ENCODE results near the gene DACH2. TPM values are rescaled to one million over a fixed set of nuclear protein-coding genes. Genes with fewer than 3 reads are reported as not detected.
"Not testable (repeated sequence)": the region's sequence is repeated elsewhere in the genome, so short reads cannot be mapped to it uniquely, and the experiment has no call there.

Gene DACH2
- total RNA-seq, 1 donor from 2014 or later, result 0.13 TPM

GRCh38 chrX:86171366-86171765, 23.1 kb downstream of the DACH2 start:
- DNase-seq (ENCODE audit: low read depth), result no peak
- no peaks in the 10 kb centered on the region for H3K27me3 ChIP-seq (ENCODE audit: control insufficient read depth, insufficient read depth, low read length)
- no peaks in the 10 kb centered on the region for H3K36me3 ChIP-seq (ENCODE audit: control insufficient read depth, insufficient read depth, low read length)
- no peak overlapping the region for H3K4me3 ChIP-seq (ENCODE audit: low read depth, low read length)
- peak; percentile 38 for TF ChIP-seq CTCF (IDR thresholded peaks at IDR 0.05; ENCODE audit: insufficient read depth, low read length, poor library complexity, severe bottlenecking)

- Histone ChIP-seq H3K27me3 (ENCODE audit: control insufficient read depth, insufficient read depth, low read length) (no peaks in the 10 kb centered on the region), H3K4me3 (ENCODE audit: low read depth, low read length) (no peak overlapping the region), H3K36me3 (ENCODE audit: control insufficient read depth, insufficient read depth, low read length) (no peaks in the 10 kb centered on the region)
- no peak for DNase-seq (ENCODE audit: low read depth)
- no peak for TF ChIP-seq CTCF (IDR thresholded peaks at IDR 0.05; ENCODE audit: insufficient read depth, low read length, poor library complexity, severe bottlenecking)
These were observed 30.7 kb downstream of the DACH2 start for GRCh38 chrX:86178906-86179305.

- not testable (repeated sequence) for H3K27me3 ChIP-seq (ENCODE audit: control insufficient read depth, insufficient read depth, low read length); DNase-seq (ENCODE audit: low read depth); H3K4me3 ChIP-seq (ENCODE audit: low read depth, low read length); H3K36me3 ChIP-seq (ENCODE audit: control insufficient read depth, insufficient read depth, low read length)
These were observed 33.1 kb downstream of the DACH2 start for GRCh38 chrX:86181325-86181724.

- no peak for DNase-seq (ENCODE audit: low read depth)
- no peaks in the 10 kb centered on the region for H3K27me3 ChIP-seq (ENCODE audit: control insufficient read depth, insufficient read depth, low read length)
- no peak for TF ChIP-seq CTCF (IDR thresholded peaks at IDR 0.05; ENCODE audit: insufficient read depth, low read length, poor library complexity, severe bottlenecking)
- H3K36me3 ChIP-seq (ENCODE audit: control insufficient read depth, insufficient read depth, low read length), result no peaks in the 10 kb centered on the region
- no peak overlapping the region for H3K4me3 ChIP-seq (ENCODE audit: low read depth, low read length)
These were observed 44.6 kb downstream of the DACH2 start for GRCh38 chrX:86192827-86193226.

GRCh38 chrX:86194758-86195157, 46.5 kb downstream of the DACH2 start:
- TF ChIP-seq CTCF (IDR thresholded peaks at IDR 0.05; ENCODE audit: insufficient read depth, low read length, poor library complexity, severe bottlenecking), result no peak
- H3K4me3 ChIP-seq (ENCODE audit: low read depth, low read length), result no peak overlapping the region
- no peaks in the 10 kb centered on the region for H3K27me3 ChIP-seq (ENCODE audit: control insufficient read depth, insufficient read depth, low read length)
- DNase-seq (ENCODE audit: low read depth), result no peak
- H3K36me3 ChIP-seq (ENCODE audit: control insufficient read depth, insufficient read depth, low read length), result no peaks in the 10 kb centered on the region

GRCh38 chrX:86195343-86195742, 47.1 kb downstream of the DACH2 start:
- no peaks in the 10 kb centered on the region for H3K36me3 ChIP-seq (ENCODE audit: control insufficient read depth, insufficient read depth, low read length)
- no peak for DNase-seq (ENCODE audit: low read depth)
- H3K27me3 ChIP-seq (ENCODE audit: control insufficient read depth, insufficient read depth, low read length), result no peaks in the 10 kb centered on the region
- no peak for TF ChIP-seq CTCF (IDR thresholded peaks at IDR 0.05; ENCODE audit: insufficient read depth, low read length, poor library complexity, severe bottlenecking)
- H3K4me3 ChIP-seq (ENCODE audit: low read depth, low read length), result no peak overlapping the region
